Neural cell (in vitro differentiated cells): Measurements from ENCODE around the gene LDLRAD3. TPM values are rescaled to one million over a fixed set of nuclear protein-coding genes. Genes with fewer than 3 reads are reported as not detected.

Experiments used
- H2AFZ ChIP-seq: fragments of 200-600, 300-800 bp; sonication (generic), shearing (Covaris generic); 2 replicates; pipeline ENCODE4 v1.6.0; 2014; ENCODE audit warnings: low read depth, mild to moderate bottlenecking, antibody characterized with exemption, low read length, moderate library complexity
- H3F3A ChIP-seq: fragments of 200-600 bp; shearing (Covaris generic); 2 replicates; pipeline ENCODE4 v1.6.1; 2016; ENCODE audit warnings: mild to moderate bottlenecking, moderate library complexity, mixed read lengths, antibody characterized with exemption, low read length; ENCODE audit not compliant: insufficient read depth, poor library complexity, severe bottlenecking
- H3K27ac ChIP-seq: fragments of 200-600, 300-800 bp; sonication (generic), shearing (Covaris generic); 2 replicates; pipeline ENCODE4 v1.5.1; 2014; ENCODE audit warnings: mild to moderate bottlenecking, low read length, moderate library complexity
- H3K27me3 ChIP-seq: fragments of 300-800, 200-600 bp; sonication (generic), shearing (Covaris generic); 2 replicates; pipeline ENCODE4 v1.6.0; 2014; ENCODE audit warnings: mild to moderate bottlenecking, low read depth, low read length, moderate library complexity; ENCODE audit not compliant: insufficient read depth
- H3K36me3 ChIP-seq: fragments of 300-800, 200-600 bp; sonication (generic), shearing (Covaris generic); 2 replicates; pipeline ENCODE4 v1.5.1; 2014; ENCODE audit warnings: mild to moderate bottlenecking, antibody characterized with exemption, low read length, moderate library complexity; ENCODE audit not compliant: insufficient read depth
- H3K4me2 ChIP-seq: fragments of 300-800, 200-600 bp; sonication (generic), shearing (Covaris generic); 2 replicates; pipeline ENCODE4 v1.6.0; 2014; ENCODE audit warnings: mild to moderate bottlenecking, low read length
- H3K4me3 ChIP-seq: fragments of 300-800, 200-600 bp; sonication (generic), shearing (Covaris generic); 2 replicates; pipeline ENCODE4 v1.5.1; 2014; ENCODE audit warnings: mild to moderate bottlenecking, low read length, moderate library complexity
- H3K79me2 ChIP-seq: fragments of 200-600 bp; shearing (Covaris generic); replicated peaks from 2 replicates; pipeline ENCODE4 v1.6.0; 2014; ENCODE audit warnings: mild to moderate bottlenecking, low read length, moderate library complexity; ENCODE audit not compliant: insufficient read depth
- H3K9ac ChIP-seq: fragments of 300-800, 200-600 bp; sonication (generic), shearing (Covaris generic); 2 replicates; pipeline ENCODE4 v1.6.1; 2016; ENCODE audit warnings: mild to moderate bottlenecking, low read length, mixed read lengths
- H3K9me2 ChIP-seq: fragments of 200-600 bp; shearing (Covaris generic); 2 replicates; pipeline ENCODE4 v1.6.1; 2016; ENCODE audit warnings: mild to moderate bottlenecking, low read length, mixed read lengths; ENCODE audit not compliant: insufficient read depth
- H3K9me3 ChIP-seq: fragments of 200-600, 300-800 bp; sonication (generic), shearing (Covaris generic); 2 replicates; pipeline ENCODE4 v1.6.1; 2016; ENCODE audit warnings: mild to moderate bottlenecking, mixed run types, low read length, moderate library complexity, mixed read lengths
- H4K20me1 ChIP-seq: fragments of 200-600 bp; shearing (Covaris generic); 2 replicates; pipeline ENCODE4 v1.6.1; 2016; ENCODE audit warnings: mild to moderate bottlenecking, mixed run types; ENCODE audit not compliant: insufficient read depth
- CTCF ChIP-seq: fragments of 450-650 bp; IDR thresholded peaks from 2 replicates; pipeline ENCODE4 v1.5.1; 2014; ENCODE audit warnings: antibody characterized with exemption, mild to moderate bottlenecking, moderate library complexity; ENCODE audit not compliant: poor library complexity, severe bottlenecking
- EP300 ChIP-seq: fragments of 450-650 bp; conservative IDR thresholded peaks from 2 replicates; pipeline ENCODE4 v1.6.1; 2014; ENCODE audit warnings: antibody characterized with exemption, mild to moderate bottlenecking, moderate library complexity; ENCODE audit not compliant: poor library complexity, severe bottlenecking
- EZH2 ChIP-seq: fragments of 200-600, 300-800 bp; shearing (Covaris generic), sonication (generic); IDR thresholded peaks from 2 replicates; pipeline ENCODE4 v1.6.1; 2014; ENCODE audit warnings: antibody characterized with exemption, low read length, borderline replicate concordance, mild to moderate bottlenecking; ENCODE audit not compliant: insufficient read depth, poor library complexity, severe bottlenecking
- MXI1 ChIP-seq: fragments of 450-650 bp; conservative IDR thresholded peaks from 2 replicates; pipeline ENCODE4 v1.6.1; 2014; ENCODE audit warnings: antibody characterized with exemption, mild to moderate bottlenecking; ENCODE audit not compliant: poor library complexity, severe bottlenecking
- POLR2AphosphoS5 ChIP-seq: IDR thresholded peaks from 2 replicates; pipeline ENCODE4 v1.6.1; 2012
- RAD21 ChIP-seq: fragments of 450-650 bp; conservative IDR thresholded peaks from 2 replicates; pipeline ENCODE4 v1.6.1; 2014; ENCODE audit warnings: antibody characterized with exemption, mild to moderate bottlenecking, moderate library complexity
- REST ChIP-seq: IDR thresholded peaks from 2 replicates; pipeline ENCODE4 v1.6.1; 2012; ENCODE audit warnings: borderline replicate concordance
- SMC3 ChIP-seq: fragments of 450-650 bp; conservative IDR thresholded peaks from 2 replicates; pipeline ENCODE4 v1.6.1; 2014; ENCODE audit warnings: antibody characterized with exemption, mild to moderate bottlenecking, moderate library complexity; ENCODE audit not compliant: poor library complexity
- TAF1 ChIP-seq: IDR thresholded peaks from 2 replicates; pipeline ENCODE4 v1.6.1; 2012; ENCODE audit warnings: low read depth
- polyA plus RNA-seq: library from polyadenylated mRNA; depleted of rRNA; stranded (reverse); fragments of >200 nt; gene quantifications from 2 replicates; pipeline ENCODE4 v1.2.3, GENCODE V29; 2014

LDLRAD3 gene
- polyA plus RNA-seq, 1 donor from 2014 or later, result 3.5 TPM

GRCh38 chr11:36142439-36142838, 198.6 kb downstream of the LDLRAD3 start:
- Histone ChIP-seq H3K36me3 (no peaks in the 10 kb centered on the region), H3K27me3 (no peaks in the 10 kb centered on the region), H3K27ac (no peak overlapping the region), H4K20me1 (no peaks in the 10 kb centered on the region), H3K9me3 (no peaks in the 10 kb centered on the region), H3K9me2 (no peaks in the 10 kb centered on the region), H3F3A (no peaks in the 10 kb centered on the region), H2AFZ (no peak overlapping the region), H3K4me3 (no peak overlapping the region), H3K9ac (no peak overlapping the region), H3K4me2 (no peak overlapping the region), H3K79me2 (no peaks in the 10 kb centered on the region)
- TF ChIP-seq TAF1 (no peak), CTCF (no peak), MXI1 (no peak), EZH2 (no peak), EP300 (no peak), REST (no peak), RAD21 (no peak)

- Histone ChIP-seq H3K9ac (no peak overlapping the region), H3K27ac (no peak overlapping the region), H3K9me2 (no peaks in the 10 kb centered on the region), H3K4me3 (no peak overlapping the region), H3K9me3 (no peaks in the 10 kb centered on the region), H3K4me2 (no peak overlapping the region), H3F3A (no peaks in the 10 kb centered on the region), H3K79me2 (no peaks in the 10 kb centered on the region), H3K27me3 (no peaks in the 10 kb centered on the region), H4K20me1 (no peaks in the 10 kb centered on the region), H2AFZ (no peak overlapping the region), H3K36me3 (no peaks in the 10 kb centered on the region)
- TF ChIP-seq MXI1, result no peak
- TF ChIP-seq RAD21, result no peak
- TF ChIP-seq EP300, result no peak
- no peak for TF ChIP-seq CTCF
- TF ChIP-seq POLR2AphosphoS5, result no peak
- no peak for TF ChIP-seq TAF1
- no peak for TF ChIP-seq EZH2
- TF ChIP-seq SMC3, result no peak
Observed at GRCh38 chr11:36142879-36143278, 199.0 kb downstream of the LDLRAD3 start.
